ENCODE measurements around the gene EEPD1.

Gene EEPD1

DNA sequence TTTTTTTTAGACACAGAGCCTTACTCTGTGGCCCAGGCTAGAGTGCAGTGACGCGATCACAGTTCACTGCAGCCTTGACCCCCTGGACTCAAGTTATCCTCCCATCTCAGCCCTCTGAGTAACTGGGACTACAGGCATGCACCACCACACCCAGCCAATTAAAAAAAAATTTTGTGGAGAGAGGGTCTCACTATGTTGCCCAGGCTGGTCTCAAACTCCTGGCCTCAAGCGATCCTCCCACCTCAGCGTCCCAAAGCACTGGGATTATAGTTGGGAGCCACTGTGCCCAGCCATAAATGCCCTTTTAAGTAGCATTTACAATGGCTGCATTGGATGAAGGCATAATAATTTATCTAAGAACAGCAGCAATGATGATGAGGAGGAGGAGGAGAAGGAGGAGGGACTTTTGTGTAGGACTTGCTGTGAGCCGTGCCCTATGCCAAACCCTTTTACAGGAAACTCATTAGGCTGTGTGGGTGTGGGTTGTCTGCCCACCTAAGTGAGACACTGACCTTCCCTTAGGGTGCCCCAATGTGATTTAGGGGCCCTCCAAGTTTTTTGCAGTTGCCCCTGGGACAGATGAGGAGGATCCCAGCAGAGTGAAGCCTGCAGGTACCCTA is 51.1 kb downstream of the EEPD1 start:
- CTCF ChIA-PET = interaction anchor here (0.8 kb wide), 1 partner anchor 9 kb away, joined by 4 read pairs; no protein-coding TSS in a partner anchor
- no peaks in the 10 kb centered on the region for H3K9me3 Mint-ChIP-seq
- no peak for DNase-seq
- peaks cover 4% of the 10 kb centered on the region for H3K27me3 Mint-ChIP-seq
- no peaks in the 10 kb centered on the region for H3K36me3 Mint-ChIP-seq
- no peak overlapping the region for H3K27ac Mint-ChIP-seq
- peaks cover 20% of the 10 kb centered on the region for H3K4me1 Mint-ChIP-seq
- no peak overlapping the region for H3K4me3 Mint-ChIP-seq

- peaks cover 4% of the 10 kb centered on the region for H3K27me3 Mint-ChIP-seq
- no peak overlapping the region for H3K27ac Mint-ChIP-seq
- H3K36me3 Mint-ChIP-seq = no peaks in the 10 kb centered on the region
- no peak for DNase-seq
- peaks cover 18% of the 10 kb centered on the region for H3K4me1 Mint-ChIP-seq
- H3K4me3 Mint-ChIP-seq = no peak overlapping the region
- CTCF ChIA-PET = no interaction called here
- no peaks in the 10 kb centered on the region for H3K9me3 Mint-ChIP-seq
Measured at GRCh38 chr7:36204929-36205635, 52.0 kb downstream of the EEPD1 start.

GRCh38 chr7:36205803-36206202 is 52.7 kb downstream of the EEPD1 start:
- Mint-ChIP-seq H3K27me3 (peaks cover 4% of the 10 kb centered on the region), H3K9me3 (no peaks in the 10 kb centered on the region), H3K27ac (no peak overlapping the region), H3K4me1 (peaks cover 18% of the 10 kb centered on the region), H3K4me3 (no peak overlapping the region), H3K36me3 (no peaks in the 10 kb centered on the region)
- no peak for DNase-seq
- CTCF ChIA-PET = interaction anchor here (0.6 kb wide), 1 partner anchor 26 kb away, joined by 3 read pairs; no protein-coding TSS in a partner anchor

- CTCF ChIA-PET = interaction anchor here (1.0 kb wide), 1 partner anchor 91 kb away, joined by 4 read pairs; no protein-coding TSS in a partner anchor
- Mint-ChIP-seq H3K4me1 (peaks cover 18% of the 10 kb centered on the region), H3K27me3 (peaks cover 4% of the 10 kb centered on the region), H3K27ac (no peak overlapping the region), H3K4me3 (no peak overlapping the region), H3K36me3 (no peaks in the 10 kb centered on the region), H3K9me3 (no peaks in the 10 kb centered on the region)
- DNase-seq = no peak
Measured at GRCh38 chr7:36207451-36208291, 54.6 kb downstream of the EEPD1 start.

GRCh38 chr7:36208426-36208825 is 55.4 kb downstream of the EEPD1 start:
- H3K4me1 Mint-ChIP-seq = peaks cover 14% of the 10 kb centered on the region
- H3K9me3 Mint-ChIP-seq = no peaks in the 10 kb centered on the region
- H3K36me3 Mint-ChIP-seq = no peaks in the 10 kb centered on the region
- no peak overlapping the region for H3K4me3 Mint-ChIP-seq
- CTCF ChIA-PET = no interaction called here
- no peak overlapping the region for H3K27ac Mint-ChIP-seq
- H3K27me3 Mint-ChIP-seq = no peaks in the 10 kb centered on the region
- no peak for DNase-seq

DNA sequence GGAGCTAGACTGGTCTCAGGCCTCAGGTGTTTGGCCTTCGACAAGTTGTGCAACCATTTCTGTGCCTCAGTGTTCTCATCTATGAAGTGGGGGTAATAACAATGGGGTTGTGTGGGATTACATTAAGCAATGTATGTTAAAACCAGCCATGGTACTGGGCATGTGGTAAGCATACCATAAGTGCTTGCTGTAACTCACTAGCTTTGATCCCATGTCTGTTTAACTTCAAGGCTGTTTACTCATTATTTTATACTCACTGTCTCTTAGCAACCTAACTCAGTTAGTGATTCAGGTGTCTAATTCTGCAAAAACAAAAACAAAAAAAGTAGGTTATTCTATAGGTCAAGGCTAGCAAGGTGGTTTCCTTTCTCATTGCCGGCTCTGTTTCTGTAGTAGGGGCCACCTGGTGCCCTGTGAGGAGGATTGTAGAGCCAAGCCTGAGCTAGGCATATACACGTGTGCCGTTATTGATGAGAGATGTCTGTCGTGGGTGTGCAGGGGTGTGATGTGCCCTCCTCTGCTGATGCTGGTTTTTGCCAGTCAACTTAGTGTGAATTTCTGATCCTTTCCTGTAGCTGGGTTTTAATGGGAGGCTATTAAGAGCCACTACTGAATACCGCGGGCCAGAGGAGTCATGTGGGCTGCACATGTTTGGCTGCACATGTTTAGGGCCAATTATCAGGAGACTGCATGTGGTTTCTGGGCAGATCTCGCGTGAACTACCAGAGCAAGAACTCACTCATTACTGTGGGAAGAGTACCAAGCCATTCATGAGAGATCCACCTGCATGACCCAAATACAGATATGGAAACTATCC is 56.2 kb downstream of the EEPD1 start:
- no peak overlapping the region for H3K27ac Mint-ChIP-seq
- no peaks in the 10 kb centered on the region for H3K9me3 Mint-ChIP-seq
- no peak overlapping the region for H3K4me3 Mint-ChIP-seq
- peaks cover 14% of the 10 kb centered on the region for H3K4me1 Mint-ChIP-seq
- no peaks in the 10 kb centered on the region for H3K36me3 Mint-ChIP-seq
- H3K27me3 Mint-ChIP-seq = no peaks in the 10 kb centered on the region
- CTCF ChIA-PET = no interaction called here
- DNase-seq = no peak

- Mint-ChIP-seq H3K9me3 (no peaks in the 10 kb centered on the region), H3K4me1 (peaks cover 14% of the 10 kb centered on the region), H3K27ac (no peak overlapping the region), H3K4me3 (no peak overlapping the region), H3K27me3 (no peaks in the 10 kb centered on the region), H3K36me3 (no peaks in the 10 kb centered on the region)
- CTCF ChIA-PET = no interaction called here
- DNase-seq = no peak
Measured at GRCh38 chr7:36209814-36210183, 56.7 kb downstream of the EEPD1 start.

DNA sequence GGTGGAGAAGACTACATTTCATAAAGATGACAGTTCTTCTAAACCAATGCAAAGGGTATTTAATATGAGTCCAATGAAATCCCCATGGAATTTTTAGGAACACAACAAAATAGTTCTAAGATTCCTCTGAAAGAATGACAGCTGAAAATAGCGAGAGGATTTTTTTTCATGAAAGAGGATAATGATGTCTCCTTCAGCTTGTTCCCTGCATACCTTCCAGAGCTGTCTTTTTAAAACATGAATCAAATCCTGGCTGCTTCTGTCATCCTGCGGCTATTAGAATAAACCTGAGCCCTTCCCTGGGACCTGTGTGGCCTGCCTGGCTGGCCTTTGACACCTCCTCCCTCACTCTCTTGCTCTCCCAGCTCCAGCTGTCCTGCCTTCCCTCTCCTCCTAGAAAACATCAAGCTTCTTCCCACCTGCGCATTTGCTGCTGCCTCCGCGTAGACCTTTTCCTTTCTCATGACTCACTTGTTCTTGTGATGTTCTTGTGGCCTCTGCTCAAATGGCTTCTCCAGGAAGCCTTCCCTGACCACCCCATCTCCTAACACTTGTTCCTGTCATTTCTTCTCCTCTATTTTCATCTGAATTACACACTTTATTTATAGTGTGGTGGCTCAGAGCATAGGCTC is 57.4 kb downstream of the EEPD1 start:
- Mint-ChIP-seq H3K9me3 (no peaks in the 10 kb centered on the region), H3K4me1 (peaks cover 14% of the 10 kb centered on the region), H3K36me3 (no peaks in the 10 kb centered on the region), H3K4me3 (no peak overlapping the region), H3K27ac (no peak overlapping the region), H3K27me3 (no peaks in the 10 kb centered on the region)
- no peak for DNase-seq
- CTCF ChIA-PET = no interaction called here

DNA sequence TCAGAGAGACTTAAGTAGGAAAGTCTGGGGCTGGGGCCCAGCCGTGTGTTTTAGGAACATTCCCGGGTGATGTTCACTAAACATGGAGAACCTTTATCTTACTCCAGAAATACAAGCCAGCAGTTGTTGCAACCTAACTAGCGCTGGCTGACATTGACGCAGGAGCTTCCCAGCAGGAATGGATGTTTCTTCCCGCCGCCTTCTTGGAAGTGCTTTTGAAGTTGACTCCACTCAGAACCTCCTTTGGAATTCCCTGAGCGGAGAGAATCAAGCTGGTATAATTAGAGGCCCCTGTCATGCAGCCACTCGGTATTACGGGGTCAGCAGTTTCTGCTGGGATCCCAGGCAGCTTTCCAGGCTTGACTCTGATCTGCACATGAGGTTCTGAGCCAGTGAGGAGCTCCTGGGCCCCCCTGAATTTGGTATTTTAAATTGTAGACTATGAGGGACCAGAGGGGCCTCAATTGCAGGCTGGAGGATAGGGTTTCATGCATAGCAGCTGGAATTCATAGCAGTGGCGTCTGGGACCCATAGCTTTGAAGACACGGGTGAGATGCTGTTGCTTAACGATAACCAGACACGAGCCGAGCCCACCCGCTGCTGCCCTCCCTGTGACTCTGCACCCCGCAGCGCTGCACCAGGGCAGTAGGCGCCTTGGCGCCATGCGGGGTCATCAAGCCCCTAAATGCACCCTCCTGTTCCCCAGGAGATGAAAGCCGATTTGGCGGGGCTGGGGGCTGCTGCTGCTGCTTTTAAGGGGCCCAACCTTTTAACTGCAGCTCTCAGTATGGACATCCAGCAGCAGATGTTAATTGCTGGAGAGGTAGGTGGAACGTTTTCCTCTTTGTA is 61.8 kb downstream of the EEPD1 start:
- H3K9me3 Mint-ChIP-seq = no peaks in the 10 kb centered on the region
- no peak overlapping the region for H3K27ac Mint-ChIP-seq
- no peaks in the 10 kb centered on the region for H3K4me1 Mint-ChIP-seq
- no peak for DNase-seq
- H3K36me3 Mint-ChIP-seq = no peaks in the 10 kb centered on the region
- CTCF ChIA-PET = no interaction called here
- H3K4me3 Mint-ChIP-seq = no peak overlapping the region
- H3K27me3 Mint-ChIP-seq = peaks cover 6% of the 10 kb centered on the region

GRCh38 chr7:36215457-36215765 is 62.4 kb downstream of the EEPD1 start:
- H3K27me3 Mint-ChIP-seq = peaks cover 9% of the 10 kb centered on the region
- CTCF ChIA-PET = no interaction called here
- no peak overlapping the region for H3K4me3 Mint-ChIP-seq
- H3K9me3 Mint-ChIP-seq = no peaks in the 10 kb centered on the region
- H3K27ac Mint-ChIP-seq = no peak overlapping the region
- H3K36me3 Mint-ChIP-seq = no peaks in the 10 kb centered on the region
- no peaks in the 10 kb centered on the region for H3K4me1 Mint-ChIP-seq
- no peak for DNase-seq

GRCh38 chr7:36216063-36216684 is 63.1 kb downstream of the EEPD1 start:
- CTCF ChIA-PET = no interaction called here
- no peaks in the 10 kb centered on the region for H3K36me3 Mint-ChIP-seq

GRCh38 chr7:36217211-36217960 is 64.3 kb downstream of the EEPD1 start:
- no peaks in the 10 kb centered on the region for H3K36me3 Mint-ChIP-seq
- no peak overlapping the region for H3K4me3 Mint-ChIP-seq
- H3K27me3 Mint-ChIP-seq = peaks cover 9% of the 10 kb centered on the region
- DNase-seq = no peak
- no peak overlapping the region for H3K27ac Mint-ChIP-seq
- no peaks in the 10 kb centered on the region for H3K4me1 Mint-ChIP-seq
- CTCF ChIA-PET = no interaction called here
- H3K9me3 Mint-ChIP-seq = no peaks in the 10 kb centered on the region

More at GRCh38 chr7:36216063-36216684, 63.1 kb downstream of the EEPD1 start:
- no peaks in the 10 kb centered on the region for H3K4me1 Mint-ChIP-seq
- H3K9me3 Mint-ChIP-seq = no peaks in the 10 kb centered on the region
- DNase-seq = no peak
- no peak overlapping the region for H3K27ac Mint-ChIP-seq
- H3K27me3 Mint-ChIP-seq = peaks cover 9% of the 10 kb centered on the region
- H3K4me3 Mint-ChIP-seq = no peak overlapping the region
